ENCODE data around the gene USP32.

The USP32 gene

GRCh38 chr17:60161598-60162330 lies 230.2 kb downstream of the USP32 start:
- Mint-ChIP-seq H3K27ac (peak overlapping the region; percentile 87), H3K4me3 (no peak overlapping the region), H3K36me3 (no peaks in the 10 kb centered on the region), H3K4me1 (peaks cover 15 to 28% of the 10 kb centered on the region in 2 donors), H3K27me3 (peaks cover 46 to 54% of the 10 kb centered on the region in 2 donors), H3K9me3 (no peaks in the 10 kb centered on the region)
- ATAC-seq (replicated peaks), result no peak
- DNase-seq, result no peak

- no peaks in the 10 kb centered on the region for H3K9me3 Mint-ChIP-seq
- no peaks in the 10 kb centered on the region for H3K36me3 Mint-ChIP-seq
- no peak overlapping the region for H3K27ac Mint-ChIP-seq
- peaks cover 49 to 62% of the 10 kb centered on the region in 2 donors for H3K27me3 Mint-ChIP-seq
- DNase-seq (no peak), ATAC-seq (replicated peaks) (no peak)
- H3K4me3 Mint-ChIP-seq, result no peak overlapping the region
- H3K4me1 Mint-ChIP-seq, result peaks cover 15 to 25% of the 10 kb centered on the region in 2 donors
Measured at GRCh38 chr17:60160829-60161501, 231.0 kb downstream of the USP32 start.

- no peak for ATAC-seq (replicated peaks)
- Mint-ChIP-seq H3K27me3 (peaks cover 55 to 72% of the 10 kb centered on the region in 2 donors), H3K9me3 (no peaks in the 10 kb centered on the region), H3K36me3 (no peaks in the 10 kb centered on the region), H3K27ac (peak overlapping the region; percentile 47), H3K4me1 (peaks cover 14 to 17% of the 10 kb centered on the region in 2 donors), H3K4me3 (no peak overlapping the region)
- no peak for DNase-seq
Measured at GRCh38 chr17:60159479-60159866, 232.5 kb downstream of the USP32 start.

- no peak for ATAC-seq (replicated peaks)
- Mint-ChIP-seq H3K9me3 (no peaks in the 10 kb centered on the region), H3K4me1 (peaks cover 14 to 17% of the 10 kb centered on the region in 2 donors), H3K27me3 (peaks cover 50 to 69% of the 10 kb centered on the region in 2 donors), H3K36me3 (no peaks in the 10 kb centered on the region), H3K4me3 (no peak overlapping the region), H3K27ac (no peak overlapping the region)
- no peak for DNase-seq
Measured at GRCh38 chr17:60158751-60159478, 233.0 kb downstream of the USP32 start.

GRCh38 chr17:60157487-60158040 lies 234.4 kb downstream of the USP32 start:
- DNase-seq, result no peak
- Mint-ChIP-seq H3K27me3 (peaks cover 55 to 71% of the 10 kb centered on the region in 2 donors), H3K9me3 (no peaks in the 10 kb centered on the region), H3K4me1 (peaks cover 12 to 17% of the 10 kb centered on the region in 2 donors), H3K36me3 (no peaks in the 10 kb centered on the region), H3K27ac (peak overlapping the region; percentile 26), H3K4me3 (no peak overlapping the region)
- ATAC-seq (replicated peaks), result no peak

- Mint-ChIP-seq H3K27ac (no peak overlapping the region), H3K27me3 (peaks cover 55 to 71% of the 10 kb centered on the region in 2 donors), H3K36me3 (no peaks in the 10 kb centered on the region), H3K9me3 (no peaks in the 10 kb centered on the region), H3K4me1 (peaks cover 12 to 16% of the 10 kb centered on the region in 2 donors), H3K4me3 (no peak overlapping the region)
- DNase-seq (no peak), ATAC-seq (replicated peaks) (no peak)
Measured at GRCh38 chr17:60156746-60157145, 235.2 kb downstream of the USP32 start.

GRCh38 chr17:60155815-60156214 lies 236.1 kb downstream of the USP32 start:
- Mint-ChIP-seq H3K27me3 (peaks cover 57 to 71% of the 10 kb centered on the region in 2 donors), H3K36me3 (no peaks in the 10 kb centered on the region), H3K4me3 (no peak overlapping the region), H3K9me3 (no peaks in the 10 kb centered on the region), H3K27ac (no peak overlapping the region), H3K4me1 (peaks cover 6 to 16% of the 10 kb centered on the region in 2 donors)
- no peak for ATAC-seq (replicated peaks)
- DNase-seq, result no peak

- ATAC-seq (replicated peaks) (no peak), DNase-seq (no peak)
- peaks cover 57 to 71% of the 10 kb centered on the region in 2 donors for H3K27me3 Mint-ChIP-seq
- no peaks in the 10 kb centered on the region for H3K36me3 Mint-ChIP-seq
- no peaks in the 10 kb centered on the region for H3K9me3 Mint-ChIP-seq
- peak overlapping the region; percentile 1 for H3K27ac Mint-ChIP-seq
- H3K4me1 Mint-ChIP-seq, result peaks cover 4 to 16% of the 10 kb centered on the region in 2 donors
- no peak overlapping the region for H3K4me3 Mint-ChIP-seq
Measured at GRCh38 chr17:60155427-60155814, 236.5 kb downstream of the USP32 start.

- H3K27ac Mint-ChIP-seq, result no peak overlapping the region
- H3K4me1 Mint-ChIP-seq, result peaks cover 0 to 15% of the 10 kb centered on the region in 2 donors
- DNase-seq (no peak), ATAC-seq (replicated peaks) (no peak)
- no peaks in the 10 kb centered on the region for H3K9me3 Mint-ChIP-seq
- H3K4me3 Mint-ChIP-seq, result no peak overlapping the region
- H3K27me3 Mint-ChIP-seq, result peaks cover 52 to 69% of the 10 kb centered on the region in 2 donors
- no peaks in the 10 kb centered on the region for H3K36me3 Mint-ChIP-seq
Measured at GRCh38 chr17:60154616-60155426, 237.1 kb downstream of the USP32 start.

- peaks cover 57 to 75% of the 10 kb centered on the region in 2 donors for H3K27me3 Mint-ChIP-seq
- peaks cover 5 to 15% of the 10 kb centered on the region in 2 donors for H3K4me1 Mint-ChIP-seq
- DNase-seq, result no peak
- H3K9me3 Mint-ChIP-seq, result no peaks in the 10 kb centered on the region
- no peak overlapping the region for H3K4me3 Mint-ChIP-seq
- no peaks in the 10 kb centered on the region for H3K36me3 Mint-ChIP-seq
- ATAC-seq (replicated peaks), result no peak
- H3K27ac Mint-ChIP-seq, result no peak overlapping the region
Measured at GRCh38 chr17:60153606-60154390, 238.1 kb downstream of the USP32 start.

- Mint-ChIP-seq H3K4me3 (peak overlapping the region in 1 of 2 donors; percentile 7), H3K9me3 (no peaks in the 10 kb centered on the region), H3K27ac (no peak overlapping the region), H3K27me3 (peaks cover 64 to 86% of the 10 kb centered on the region in 2 donors), H3K4me1 (peaks cover 5 to 15% of the 10 kb centered on the region in 2 donors), H3K36me3 (no peaks in the 10 kb centered on the region)
- ATAC-seq (replicated peaks), result peak; percentile 56 to 59
- no peak for DNase-seq
Measured at GRCh38 chr17:60151355-60151754, 240.6 kb downstream of the USP32 start.

GRCh38 chr17:60149691-60150582 lies 242.0 kb downstream of the USP32 start, which contains the start of gene CA4:
Gene CA4 (plus strand): TSS chr17:60149973. CDS start chr17:60150035, 62 bp downstream.
- Mint-ChIP-seq H3K4me3 (peak within 1 kb of the TSS; percentile 66 to 71), H3K4me1 (peaks cover 5 to 15% of the 10 kb centered on the region in 2 donors), H3K36me3 (no peaks in the 10 kb centered on the region), H3K9me3 (no peaks in the 10 kb centered on the region), H3K27me3 (peaks cover 70 to 88% of the 10 kb centered on the region in 2 donors), H3K27ac (no peak within 1 kb of the TSS)
- no peak for DNase-seq
- ATAC-seq (replicated peaks), result no peak

Data from stimulated activated naive B cell treated with anti-CD40 and anti-IgM and Interleukin-4, amounts not matched to agents 10 μg/mL and 1 μg/mL and 100 μg/mL, for 72 hours (primary cell).